Activated CD4-positive, alpha-beta T cell treated with anti-CD3 and anti-CD28 coated beads, Interleukin-2, Interleukin-6, amounts not matched to agents 100 ng/mL and 50 ng/mL, durations not matched to agents 16 hours and 8 hours (primary cell): ENCODE results near the gene DAB2IP.

ENCODE experiments used
- DNase-seq: peaks from one replicate; pipeline ENCODE4 v3.0.0-alpha.2; 2020

DAB2IP gene

GRCh38 chr9:121767171-121767769 lies 115.8 kb downstream of the DAB2IP start:
- DNase-seq = no peak

DNA sequence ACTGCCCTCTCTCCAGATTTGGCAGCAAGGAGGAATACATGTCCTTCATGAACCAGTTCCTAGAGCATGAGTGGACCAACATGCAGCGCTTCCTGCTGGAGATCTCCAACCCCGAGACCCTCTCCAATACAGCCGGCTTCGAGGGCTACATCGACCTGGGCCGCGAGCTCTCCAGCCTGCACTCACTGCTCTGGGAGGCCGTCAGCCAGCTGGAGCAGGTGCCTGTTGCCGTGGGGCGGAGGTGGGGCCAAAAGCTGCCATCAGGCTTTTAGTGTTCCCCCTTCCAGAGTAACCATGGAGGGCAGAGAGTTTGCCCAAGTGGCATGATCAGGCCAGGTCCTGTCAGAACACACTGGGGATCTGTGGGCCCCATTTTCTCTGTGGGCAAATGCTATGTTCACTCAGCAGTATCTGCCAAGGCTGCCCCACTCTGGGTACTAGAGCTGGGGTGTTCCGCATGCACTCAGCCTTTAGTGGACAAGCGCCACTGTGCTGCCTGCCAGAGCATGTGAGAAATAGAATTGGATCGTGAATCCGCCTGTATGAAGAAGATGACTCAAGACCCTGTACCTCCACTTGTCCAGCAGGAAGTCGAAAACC lies 117.1 kb downstream of the DAB2IP start:
- DNase-seq = no peak

- DNase-seq = no peak
Measured at GRCh38 chr9:121769939-121770338, 118.5 kb downstream of the DAB2IP start.

GRCh38 chr9:121770415-121771273 lies 119.2 kb downstream of the DAB2IP start:
- no peak for DNase-seq

DNA sequence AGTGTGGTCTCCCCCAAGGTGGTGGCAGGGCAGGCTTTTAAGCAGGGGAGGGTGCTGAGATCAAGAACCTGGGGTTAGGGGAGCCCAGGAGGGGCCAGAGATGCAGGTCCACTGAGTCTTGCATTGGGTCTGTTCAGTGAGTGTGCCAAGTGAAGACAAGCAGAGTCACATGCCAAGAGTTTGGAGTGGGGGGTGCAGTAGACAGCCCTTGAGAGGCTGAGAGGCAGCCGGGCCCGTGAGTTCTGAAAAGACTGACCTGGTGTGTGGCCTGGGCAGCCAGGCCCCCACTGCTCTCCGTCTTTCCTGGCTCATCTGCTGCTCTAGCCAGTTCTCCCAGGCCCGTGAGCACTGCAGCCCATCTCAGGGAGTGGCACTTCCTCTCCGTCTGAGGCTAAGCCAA lies 120.0 kb downstream of the DAB2IP start:
- no peak for DNase-seq

DNA sequence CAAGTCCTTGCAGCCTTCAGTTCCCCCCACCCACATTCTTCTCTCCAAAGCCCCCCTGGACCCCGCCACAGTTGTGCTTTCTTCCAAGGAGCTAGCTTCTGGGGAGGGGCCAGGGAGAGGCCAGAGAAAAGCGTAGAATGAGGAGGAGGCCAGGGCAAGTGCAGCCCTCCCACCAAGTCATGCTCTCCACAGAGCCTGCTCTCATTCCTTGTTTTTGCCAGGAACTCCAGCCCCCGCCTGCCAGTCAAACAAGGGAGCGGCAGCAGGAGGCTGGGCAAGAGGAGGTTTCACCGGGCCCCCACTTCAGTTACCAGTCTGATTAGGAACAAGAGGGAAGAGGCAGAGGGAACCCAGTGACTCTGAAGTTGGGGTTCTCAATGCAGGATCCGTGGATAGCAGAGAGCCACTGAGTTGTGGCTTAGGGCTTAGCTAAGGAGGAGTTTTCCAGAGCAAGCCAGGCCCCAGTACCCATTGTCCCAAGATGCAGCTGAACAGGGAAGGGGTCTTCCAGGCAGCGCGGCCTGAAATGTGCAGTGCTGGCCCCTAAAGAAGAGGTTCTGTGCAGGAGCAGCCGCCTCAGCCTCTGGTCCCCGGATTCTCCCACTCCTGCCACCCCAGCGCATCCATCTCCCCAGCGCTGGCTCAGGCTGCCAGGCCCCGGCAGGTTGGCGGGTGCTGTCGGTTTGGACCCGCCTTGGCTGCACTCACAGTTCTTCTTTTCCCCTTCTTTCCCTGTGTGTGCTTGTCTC lies 120.6 kb downstream of the DAB2IP start:
- DNase-seq = no peak

- DNase-seq = no peak
Measured at GRCh38 chr9:121772600-121773285, 121.3 kb downstream of the DAB2IP start.

DNA sequence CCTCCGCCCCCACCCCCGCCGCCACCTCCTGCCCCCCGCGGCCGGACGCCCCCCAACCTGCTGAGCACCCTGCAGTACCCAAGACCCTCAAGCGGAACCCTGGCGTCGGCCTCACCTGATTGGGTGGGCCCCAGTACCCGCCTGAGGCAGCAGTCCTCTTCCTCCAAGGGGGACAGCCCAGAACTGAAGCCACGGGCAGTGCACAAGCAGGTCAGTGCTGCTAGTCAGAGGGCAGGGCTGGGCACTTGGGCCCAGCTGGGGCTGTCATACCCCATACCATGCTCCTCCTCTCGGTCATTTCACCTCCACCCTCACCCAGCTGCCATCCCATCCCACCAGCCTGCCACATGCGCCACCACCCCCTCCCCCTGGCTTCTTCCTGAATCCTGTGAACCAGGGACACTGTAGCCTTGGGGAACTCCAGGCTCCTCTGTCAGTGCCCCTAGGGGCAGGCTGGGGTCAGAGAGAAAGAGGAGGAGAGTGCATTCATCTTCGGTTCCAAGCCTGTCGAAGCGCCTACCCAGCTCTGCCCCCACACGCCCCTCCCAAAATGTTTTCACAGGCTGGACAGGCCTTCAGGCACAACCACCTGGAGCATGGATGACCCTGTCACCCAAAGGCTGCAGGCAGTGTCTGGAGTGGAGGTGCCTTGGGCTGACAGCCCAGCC lies 122.0 kb downstream of the DAB2IP start:
- DNase-seq = no peak

DNA sequence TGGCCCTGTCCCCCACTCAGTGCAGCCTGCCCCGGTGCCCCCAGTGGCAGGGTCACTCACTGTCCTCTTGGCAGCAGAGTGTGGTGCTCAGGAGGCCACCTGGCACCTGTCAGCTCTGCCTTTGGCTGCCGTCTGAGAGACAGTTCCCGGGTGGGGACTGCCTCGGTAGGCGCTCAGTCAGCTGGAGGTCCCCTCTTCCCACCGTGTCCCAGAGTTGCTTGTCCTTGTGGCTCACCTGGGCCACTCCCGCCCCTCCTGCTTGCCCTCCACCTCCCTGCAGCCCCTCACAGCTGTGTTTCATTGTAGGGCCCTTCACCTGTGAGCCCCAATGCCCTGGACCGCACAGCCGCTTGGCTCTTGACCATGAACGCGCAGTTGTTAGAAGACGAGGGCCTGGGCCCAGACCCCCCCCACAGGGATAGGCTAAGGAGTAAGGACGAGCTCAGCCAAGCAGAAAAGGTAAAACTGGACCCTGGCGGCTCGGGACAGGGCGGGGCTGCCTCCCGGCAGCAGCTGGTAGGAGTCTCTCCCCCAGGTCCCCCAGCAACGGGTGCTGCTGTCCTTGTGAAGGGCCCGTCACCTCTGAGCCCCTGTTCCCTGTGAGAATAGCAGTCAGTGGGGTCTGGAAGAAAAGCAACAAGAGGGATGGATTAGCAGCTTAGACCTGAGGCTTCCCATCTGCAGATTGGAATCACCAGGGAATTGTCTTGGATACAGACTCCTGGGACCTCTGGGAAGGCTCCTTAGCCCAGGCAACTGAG lies 122.7 kb downstream of the DAB2IP start:
- DNase-seq = no peak

- DNase-seq = no peak
Measured at GRCh38 chr9:121774715-121775613, 123.5 kb downstream of the DAB2IP start.

GRCh38 chr9:121776001-121776738 lies 124.7 kb downstream of the DAB2IP start:
- no peak for DNase-seq

DNA sequence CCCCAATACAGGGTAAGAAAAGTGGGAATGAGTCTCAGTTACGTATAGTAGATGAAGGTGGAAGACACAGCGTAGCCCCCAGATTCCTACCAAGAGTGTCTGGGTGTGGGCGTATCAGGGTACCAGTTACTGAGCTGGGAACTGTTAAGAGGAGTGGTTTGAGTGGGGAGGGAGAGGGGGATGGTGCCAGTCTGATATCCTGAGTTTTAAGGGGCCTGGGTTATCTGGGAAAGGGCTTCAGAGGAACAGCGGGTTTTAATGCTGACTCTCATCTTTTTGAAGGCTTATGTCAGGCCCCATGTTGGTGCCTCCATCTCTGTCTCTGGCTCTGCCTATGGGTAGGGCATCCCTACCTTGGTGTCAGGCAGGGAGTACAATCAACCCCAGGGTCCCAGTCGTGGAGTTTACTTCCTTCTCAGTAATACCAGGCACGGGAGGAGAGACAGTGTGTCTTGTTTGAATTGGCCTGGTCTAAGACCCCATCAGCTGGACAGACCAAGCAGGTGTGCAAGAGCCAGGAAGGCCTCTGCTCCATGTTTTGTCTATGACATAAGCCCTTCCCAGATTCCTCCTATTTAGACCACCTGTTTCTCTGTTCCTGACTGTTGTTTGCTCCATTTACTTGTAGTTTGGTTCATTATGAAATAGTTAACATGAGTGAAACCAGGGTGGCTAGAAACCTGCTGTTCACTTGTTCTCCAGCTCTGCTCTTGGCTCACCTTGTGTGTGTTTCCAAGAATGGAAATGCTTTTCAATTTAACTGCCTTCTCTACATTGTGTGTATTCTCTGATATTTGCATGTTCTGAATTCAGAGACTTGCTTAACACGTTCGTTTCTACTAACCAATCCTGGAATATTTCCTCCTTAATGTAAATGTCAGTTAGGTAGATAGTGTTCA lies 125.6 kb downstream of the DAB2IP start:
- no peak for DNase-seq

GRCh38 chr9:121778252-121779225 lies 127.1 kb downstream of the DAB2IP start:
- no peak for DNase-seq

GRCh38 chr9:121779381-121780117 lies 128.1 kb downstream of the DAB2IP start:
- DNase-seq = no peak

GRCh38 chr9:121780177-121781040 lies 129.0 kb downstream of the DAB2IP start:
- DNase-seq = no peak
